NT2/D1 (cell line): ENCODE results near the gene GLMN.

Experiments
- SUZ12 ChIP-seq: IDR thresholded peaks from 2 replicates; pipeline ENCODE4 v1.6.1; 2011; ENCODE audit not compliant: insufficient read length, insufficient read depth; ENCODE audit errors: extremely low read depth
- YY1 ChIP-seq: IDR thresholded peaks from 2 replicates; pipeline ENCODE4 v1.6.1; 2011; ENCODE audit not compliant: insufficient read length, insufficient read depth
- ZNF274 ChIP-seq: IDR thresholded peaks from 2 replicates; pipeline ENCODE4 v1.6.1; 2011; ENCODE audit warnings: mild to moderate bottlenecking, low read depth, low read length

GRCh38 chr1:92340154-92340553 is 41.4 kb upstream of the GLMN start:
- TF ChIP-seq YY1 (no peak), SUZ12 (no peak), ZNF274 (no peak)
